T-helper 2 cell treated with Interferon-gamma antibody and Interleukin-4, amounts not matched to agents 5 μg/mL and 100 μg/mL, for 36 hours (primary cell): ENCODE data around the gene PDE11A.

Source experiments
- DNase-seq: peaks from one replicate; pipeline ENCODE4 v3.0.0; 2021; ENCODE audit warnings: low spot score
- H3K27ac Mint-ChIP-seq: one replicate; pipeline ENCODE4 v1.8.0; 2021; ENCODE audit warnings: mild to moderate bottlenecking, mixed read lengths
- H3K27me3 Mint-ChIP-seq: one replicate; pipeline ENCODE4 v1.8.0; 2021; ENCODE audit warnings: low read depth, mixed read lengths
- H3K36me3 Mint-ChIP-seq: one replicate; pipeline ENCODE4 v1.8.0; 2021; ENCODE audit warnings: low read depth, mixed read lengths
- H3K4me1 Mint-ChIP-seq: one replicate; pipeline ENCODE4 v1.8.0; 2021; ENCODE audit warnings: low read depth, mixed read lengths
- H3K4me3 Mint-ChIP-seq: one replicate; pipeline ENCODE4 v1.8.0; 2022; ENCODE audit warnings: mild to moderate bottlenecking, moderate library complexity, mixed read lengths
- H3K9me3 Mint-ChIP-seq: one replicate; pipeline ENCODE4 v1.8.0; 2021; ENCODE audit warnings: mixed read lengths

Gene PDE11A

DNA sequence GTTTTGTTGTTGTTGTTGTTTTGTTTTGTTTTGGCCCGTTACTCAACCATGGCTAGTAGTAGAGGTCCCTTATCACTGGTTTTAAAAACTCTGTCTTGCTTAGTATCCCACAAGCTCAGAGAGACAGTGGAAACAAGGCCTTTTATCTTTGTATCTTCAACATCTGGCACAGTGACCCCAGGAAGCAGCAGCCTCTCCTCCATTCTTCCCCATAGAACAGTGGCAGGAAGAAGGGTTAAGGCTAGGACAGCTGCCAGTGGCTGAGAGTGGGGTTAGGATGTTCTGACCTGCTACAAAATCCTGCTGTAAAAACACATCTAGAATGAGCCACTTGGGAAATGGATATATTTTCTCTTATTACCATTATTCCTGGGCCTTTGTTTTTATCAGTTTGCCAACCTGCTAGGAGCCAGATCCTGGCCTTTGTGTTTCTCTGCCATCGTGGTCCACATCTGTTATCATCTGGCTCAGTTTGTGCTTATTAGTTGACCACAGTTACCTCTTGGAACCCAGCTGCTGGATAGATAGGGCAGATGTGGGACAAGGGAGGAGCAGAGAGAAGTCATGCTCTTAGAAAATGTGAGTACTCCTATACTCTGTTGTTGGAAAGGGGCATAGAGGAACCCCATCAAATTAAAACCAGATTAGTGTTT lies 433.2 kb downstream of the PDE11A start:
- no peaks in the 10 kb centered on the region for H3K4me1 Mint-ChIP-seq
- no peak overlapping the region for H3K27ac Mint-ChIP-seq
- no peak for DNase-seq

DNA sequence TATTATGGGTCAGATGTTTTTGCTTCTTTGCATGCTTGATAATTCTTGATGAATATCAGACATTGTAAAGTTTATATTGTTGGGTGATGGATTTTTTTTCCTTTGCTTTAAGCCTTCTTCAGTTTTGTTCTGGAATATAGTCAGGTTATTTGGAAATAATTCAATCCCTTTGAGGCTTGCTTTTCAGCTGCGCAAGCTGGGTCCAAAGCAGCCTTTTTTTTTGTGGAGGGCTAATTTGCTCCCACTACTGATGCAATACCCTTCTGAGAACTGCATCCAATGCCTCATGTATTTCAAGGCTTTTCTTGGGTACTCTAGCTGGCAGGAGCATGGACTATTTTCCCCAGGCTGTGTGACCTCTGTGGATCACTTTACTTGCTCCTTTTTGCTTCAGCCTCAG lies 434.1 kb downstream of the PDE11A start:
- H3K36me3 Mint-ChIP-seq, result no peaks in the 10 kb centered on the region
- H3K27ac Mint-ChIP-seq, result no peak overlapping the region
- H3K9me3 Mint-ChIP-seq, result no peaks in the 10 kb centered on the region
- peaks cover 11% of the 10 kb centered on the region for H3K27me3 Mint-ChIP-seq
- no peak for DNase-seq
- no peaks in the 10 kb centered on the region for H3K4me1 Mint-ChIP-seq
- H3K4me3 Mint-ChIP-seq, result no peak overlapping the region

More for the DNA sequence above, 433.2 kb downstream of the PDE11A start:
- H3K4me3 Mint-ChIP-seq, result no peak overlapping the region
- H3K27me3 Mint-ChIP-seq, result peaks cover 6% of the 10 kb centered on the region
- H3K36me3 Mint-ChIP-seq, result no peaks in the 10 kb centered on the region
- H3K9me3 Mint-ChIP-seq, result no peaks in the 10 kb centered on the region

DNA sequence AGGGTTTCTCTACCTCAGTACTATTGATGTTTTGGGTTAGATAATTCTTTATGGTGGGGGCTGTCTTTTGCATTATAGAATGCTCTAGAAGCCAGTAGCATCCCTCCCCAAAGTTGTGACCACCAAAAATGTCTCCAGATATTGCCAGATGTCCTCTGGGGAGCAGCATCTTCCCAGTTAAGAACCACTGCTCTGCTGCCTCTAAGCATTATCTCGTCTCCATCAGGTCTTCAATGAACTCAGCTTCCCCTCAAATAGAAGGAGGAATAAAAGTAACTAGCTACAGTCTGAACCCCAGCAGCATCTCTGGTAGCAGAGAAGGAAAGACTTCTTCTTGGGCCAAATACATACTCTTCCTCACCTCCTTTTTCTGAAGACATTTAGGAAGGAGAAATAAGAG lies 435.9 kb downstream of the PDE11A start:
- Mint-ChIP-seq H3K36me3 (no peaks in the 10 kb centered on the region), H3K4me3 (no peak overlapping the region), H3K27me3 (peaks cover 8% of the 10 kb centered on the region), H3K4me1 (no peaks in the 10 kb centered on the region), H3K9me3 (no peaks in the 10 kb centered on the region), H3K27ac (no peak overlapping the region)
- DNase-seq, result no peak

DNA sequence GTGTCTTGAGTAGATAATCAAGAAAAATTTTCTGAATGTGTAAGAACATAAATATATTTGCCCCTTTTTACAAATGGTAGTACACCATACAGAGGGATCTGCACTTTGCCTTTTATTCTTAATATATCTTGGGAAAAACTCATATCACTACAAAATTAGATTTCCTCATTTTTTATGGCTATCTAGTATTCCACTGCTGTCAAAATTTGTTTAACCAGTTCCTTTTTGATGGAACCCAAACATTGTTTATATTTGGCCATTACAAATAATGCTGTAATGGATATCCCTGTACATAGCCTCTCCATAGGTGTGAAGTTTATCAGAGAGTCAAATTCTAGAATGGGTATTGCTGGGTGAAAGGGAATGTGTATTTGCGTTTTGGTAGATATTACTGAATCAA lies 436.9 kb downstream of the PDE11A start:
- Mint-ChIP-seq H3K36me3 (no peaks in the 10 kb centered on the region), H3K27ac (no peak overlapping the region)
- DNase-seq, result no peak

DNA sequence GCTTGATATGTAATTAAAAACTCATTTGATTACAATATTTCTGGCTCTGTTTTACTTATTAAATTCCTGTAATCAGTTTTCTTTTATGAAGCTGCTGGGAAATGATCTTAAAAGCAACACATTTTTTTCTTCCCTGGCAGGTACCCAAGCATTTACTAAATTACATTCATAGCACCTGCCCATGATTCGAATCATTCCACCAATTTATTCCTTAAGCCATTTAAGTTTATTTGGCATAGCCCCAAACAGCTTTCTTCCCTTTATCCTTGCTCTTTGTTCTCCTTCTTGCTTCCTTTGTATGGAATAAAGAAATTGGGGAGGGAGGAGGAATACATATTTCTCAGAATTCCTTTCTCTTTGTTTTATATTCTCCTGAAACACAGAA lies 438.7 kb downstream of the PDE11A start:
- Mint-ChIP-seq H3K27me3 (peaks cover 13% of the 10 kb centered on the region), H3K36me3 (no peaks in the 10 kb centered on the region), H3K27ac (no peak overlapping the region), H3K9me3 (no peaks in the 10 kb centered on the region), H3K4me3 (peak overlapping the region; percentile 28), H3K4me1 (peaks cover 1% of the 10 kb centered on the region)
- no peak for DNase-seq

More for the DNA sequence above, 436.9 kb downstream of the PDE11A start:
- Mint-ChIP-seq H3K9me3 (no peaks in the 10 kb centered on the region), H3K4me3 (no peak overlapping the region), H3K27me3 (peaks cover 5% of the 10 kb centered on the region), H3K4me1 (no peaks in the 10 kb centered on the region)

DNA sequence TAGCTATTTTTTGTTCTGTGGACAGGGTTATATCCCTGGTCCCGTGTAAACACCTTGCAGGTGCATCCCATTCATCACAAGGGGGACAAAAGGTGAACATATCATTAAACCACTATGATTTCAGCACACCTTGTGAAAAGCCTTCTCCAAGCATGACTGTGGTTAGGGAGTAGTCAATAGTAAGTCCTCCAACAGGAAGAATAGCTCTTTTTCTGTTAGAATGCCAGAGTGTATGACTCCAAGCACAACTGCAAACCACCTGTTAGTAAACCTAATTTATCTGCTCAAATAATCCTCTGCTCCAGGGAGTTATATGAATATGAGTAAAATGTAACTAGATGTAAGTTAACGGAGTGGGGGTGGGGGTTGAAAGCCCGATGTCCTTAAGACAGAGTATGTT lies 439.5 kb downstream of the PDE11A start:
- H3K9me3 Mint-ChIP-seq, result no peaks in the 10 kb centered on the region
- no peak for DNase-seq
- H3K36me3 Mint-ChIP-seq, result no peaks in the 10 kb centered on the region
- H3K4me1 Mint-ChIP-seq, result peaks cover 1% of the 10 kb centered on the region
- H3K4me3 Mint-ChIP-seq, result no peak overlapping the region
- H3K27me3 Mint-ChIP-seq, result peaks cover 13% of the 10 kb centered on the region
- no peak overlapping the region for H3K27ac Mint-ChIP-seq

DNA sequence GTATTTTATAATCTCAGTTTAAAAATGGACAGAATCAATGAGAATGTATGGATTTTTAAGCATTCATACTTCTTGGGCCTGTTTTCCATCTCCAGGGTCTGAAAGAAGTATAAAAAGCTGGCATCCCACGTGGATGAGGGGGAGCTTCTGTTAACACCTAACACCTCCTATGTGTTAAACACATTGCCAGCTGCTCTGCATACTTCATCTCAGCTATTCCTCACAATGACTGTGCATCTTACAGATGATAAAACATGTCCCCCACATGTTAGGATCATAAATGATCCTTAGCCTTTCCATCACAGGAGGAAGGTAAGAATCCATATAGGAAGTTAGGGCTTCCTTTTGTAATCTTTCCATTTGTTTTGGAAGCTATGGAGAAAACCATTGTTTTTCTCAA lies 440.9 kb downstream of the PDE11A start:
- H3K4me3 Mint-ChIP-seq, result no peak overlapping the region
- DNase-seq, result no peak
- peaks cover 13% of the 10 kb centered on the region for H3K27me3 Mint-ChIP-seq
- H3K27ac Mint-ChIP-seq, result no peak overlapping the region
- H3K36me3 Mint-ChIP-seq, result no peaks in the 10 kb centered on the region
- H3K9me3 Mint-ChIP-seq, result no peaks in the 10 kb centered on the region
- peaks cover 1% of the 10 kb centered on the region for H3K4me1 Mint-ChIP-seq

DNA sequence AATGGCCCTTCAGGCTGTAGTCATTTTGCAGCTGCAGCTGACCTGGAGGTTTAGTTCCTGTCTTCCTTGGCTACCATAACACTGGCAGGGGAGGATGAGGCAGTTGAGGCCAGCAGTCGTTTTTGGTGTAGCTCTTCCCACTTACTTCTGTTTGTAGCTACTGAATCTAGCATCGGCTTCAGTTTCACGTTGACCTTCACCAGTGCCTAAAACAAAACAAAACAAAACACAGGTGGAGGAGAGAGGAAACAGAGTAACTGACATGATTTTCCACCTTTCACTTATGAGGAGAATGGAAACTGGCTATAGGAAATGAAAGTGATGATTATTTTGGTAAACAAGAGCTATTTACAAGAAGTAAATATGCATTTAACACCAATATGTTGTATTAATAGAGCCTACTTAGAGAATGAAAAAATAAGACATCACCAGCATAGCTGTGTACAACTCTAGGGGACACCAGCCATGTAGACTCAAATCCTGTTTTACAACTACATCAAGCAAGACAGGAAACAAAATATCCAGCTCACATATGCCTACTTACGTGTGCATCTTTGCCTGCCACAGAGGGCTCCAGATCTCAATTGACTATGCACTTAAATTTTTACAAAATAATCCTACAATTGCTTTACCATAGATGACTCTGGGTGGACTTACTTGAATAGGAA lies 443.1 kb downstream of the PDE11A start:
- H3K4me1 Mint-ChIP-seq, result peaks cover 1% of the 10 kb centered on the region
- no peak for DNase-seq
- no peaks in the 10 kb centered on the region for H3K36me3 Mint-ChIP-seq
- H3K27me3 Mint-ChIP-seq, result peaks cover 13% of the 10 kb centered on the region
- no peaks in the 10 kb centered on the region for H3K9me3 Mint-ChIP-seq
- H3K4me3 Mint-ChIP-seq, result no peak overlapping the region
- no peak overlapping the region for H3K27ac Mint-ChIP-seq

DNA sequence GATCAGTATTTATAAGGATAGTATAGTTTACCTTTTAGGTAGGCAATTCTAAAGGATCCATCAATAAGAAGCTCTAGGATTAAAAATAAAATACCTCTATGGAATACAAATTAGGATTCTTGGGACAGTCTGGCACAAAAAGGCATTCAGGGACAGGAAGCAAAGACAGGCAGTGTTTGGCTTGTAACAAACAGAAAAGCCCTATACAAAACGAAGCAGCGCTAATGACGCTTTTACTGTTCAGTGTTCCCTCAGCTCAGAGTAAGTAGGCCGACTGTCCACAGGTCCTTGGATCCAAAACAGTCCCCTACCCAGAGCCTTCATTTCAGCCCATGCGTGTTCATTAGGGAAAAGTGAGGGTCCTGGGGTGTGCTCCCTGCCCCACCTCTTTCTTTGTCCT lies 443.7 kb downstream of the PDE11A start:
- no peaks in the 10 kb centered on the region for H3K9me3 Mint-ChIP-seq
- H3K27ac Mint-ChIP-seq, result no peak overlapping the region
- H3K4me3 Mint-ChIP-seq, result no peak overlapping the region
- peaks cover 10% of the 10 kb centered on the region for H3K27me3 Mint-ChIP-seq
- peaks cover 1% of the 10 kb centered on the region for H3K4me1 Mint-ChIP-seq
- no peaks in the 10 kb centered on the region for H3K36me3 Mint-ChIP-seq
- no peak for DNase-seq

DNA sequence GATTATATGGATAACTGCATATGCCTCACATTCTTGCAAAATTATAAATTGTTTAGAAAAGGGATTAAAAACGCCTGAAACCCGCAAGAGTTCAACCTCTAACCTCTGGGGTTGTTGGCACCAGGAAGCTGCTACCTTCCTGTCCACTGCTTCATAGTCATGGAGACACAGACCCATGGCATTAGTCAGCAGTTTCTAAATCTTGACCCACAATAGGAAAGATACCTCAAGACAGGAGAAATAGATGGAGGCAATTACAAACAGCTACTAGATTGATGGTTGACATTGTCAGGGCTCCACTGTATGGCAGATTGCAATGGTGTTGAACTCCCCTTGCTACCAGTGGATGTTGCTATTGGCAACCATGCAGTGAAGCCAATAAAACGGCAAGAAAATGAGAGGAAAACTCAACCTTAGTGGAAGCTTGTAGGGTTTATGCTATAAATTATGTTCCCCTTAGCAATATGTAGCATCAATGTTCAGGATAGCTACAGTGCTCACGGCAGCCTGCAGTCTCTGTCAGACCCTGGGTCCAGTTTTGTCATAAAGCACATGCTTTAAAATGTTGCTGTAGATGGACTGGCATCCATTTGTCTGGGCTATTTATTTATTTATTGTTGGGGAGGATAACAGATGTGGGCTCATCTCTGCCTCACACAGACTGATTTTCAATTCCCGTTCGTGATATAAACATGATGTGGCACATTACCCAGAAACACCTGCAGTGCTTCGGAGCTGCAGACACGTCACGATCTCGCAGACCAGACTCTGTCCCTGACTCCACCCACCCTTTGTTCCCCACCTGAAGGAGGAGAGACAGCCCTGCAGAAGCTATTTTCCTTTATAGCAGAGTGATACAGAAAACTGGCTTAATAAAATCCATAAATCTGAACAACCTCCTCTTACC lies 446.6 kb downstream of the PDE11A start:
- Mint-ChIP-seq H3K36me3 (no peaks in the 10 kb centered on the region), H3K4me1 (peaks cover 1% of the 10 kb centered on the region), H3K27ac (no peak overlapping the region), H3K27me3 (peaks cover 24% of the 10 kb centered on the region), H3K4me3 (no peak overlapping the region), H3K9me3 (no peaks in the 10 kb centered on the region)
- no peak for DNase-seq

DNA sequence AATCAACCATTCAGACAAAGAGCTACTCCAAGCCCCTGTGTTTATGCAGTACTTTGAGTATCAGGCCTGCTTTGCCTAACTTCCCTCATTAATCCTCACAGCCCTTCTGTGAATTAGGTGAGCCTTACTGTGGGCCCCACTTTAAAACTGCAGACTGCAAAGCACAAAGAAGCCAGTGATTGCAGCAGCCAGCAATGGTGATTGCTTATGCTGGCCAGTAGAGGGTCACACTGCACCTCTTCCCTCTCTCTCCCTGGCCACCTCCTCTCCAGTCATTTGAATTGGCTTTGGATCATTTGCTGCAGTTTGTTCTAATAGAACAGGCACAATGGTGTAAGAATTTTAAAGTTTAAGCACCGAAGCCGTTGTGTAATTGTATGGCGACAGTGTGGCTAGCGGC lies 450.1 kb downstream of the PDE11A start:
- Mint-ChIP-seq H3K4me3 (no peak overlapping the region), H3K36me3 (no peaks in the 10 kb centered on the region), H3K27ac (no peak overlapping the region), H3K27me3 (peaks cover 16% of the 10 kb centered on the region), H3K9me3 (no peaks in the 10 kb centered on the region), H3K4me1 (peaks cover 4% of the 10 kb centered on the region)
- no peak for DNase-seq

DNA sequence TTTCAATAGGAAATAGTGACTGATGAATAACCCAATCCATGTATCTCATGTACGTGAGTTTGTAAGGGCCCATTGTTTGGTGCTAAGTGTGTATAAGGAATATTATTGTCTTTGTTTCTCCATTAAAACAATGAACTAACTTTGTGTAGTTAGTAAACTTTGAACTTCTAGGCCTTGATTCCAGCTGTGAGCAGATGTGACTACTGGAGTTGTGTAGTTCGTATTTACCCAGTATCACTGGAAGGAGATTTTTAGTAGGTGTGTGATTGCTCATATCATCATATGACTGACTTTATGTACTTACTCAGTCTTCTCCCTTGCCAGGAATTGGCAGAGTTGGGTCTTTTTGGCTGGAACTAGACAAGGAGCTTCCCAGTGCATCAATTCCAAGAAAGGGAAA lies 452.6 kb downstream of the PDE11A start:
- peaks cover 21% of the 10 kb centered on the region for H3K27me3 Mint-ChIP-seq
- H3K36me3 Mint-ChIP-seq, result no peaks in the 10 kb centered on the region
- no peaks in the 10 kb centered on the region for H3K9me3 Mint-ChIP-seq
- DNase-seq, result no peak
- H3K27ac Mint-ChIP-seq, result no peak overlapping the region
- H3K4me3 Mint-ChIP-seq, result no peak overlapping the region
- peaks cover 4% of the 10 kb centered on the region for H3K4me1 Mint-ChIP-seq

DNA sequence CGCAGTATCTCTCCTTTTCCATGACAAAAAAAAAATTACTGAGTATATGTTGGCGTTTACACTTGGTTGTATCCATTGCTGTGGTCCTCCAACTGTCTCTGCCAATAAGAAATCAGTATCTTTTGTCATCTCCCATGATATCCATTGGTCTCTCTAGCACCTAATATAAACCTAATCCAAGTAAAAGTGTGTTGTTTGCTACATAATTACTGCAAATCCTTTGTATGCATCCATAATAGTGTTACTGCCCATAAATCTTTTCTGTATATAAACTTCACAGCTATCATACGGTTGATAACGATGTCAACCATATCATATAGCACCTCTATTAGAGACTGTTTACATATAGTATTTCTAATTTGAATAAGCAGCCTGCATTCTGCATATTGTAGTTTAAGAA lies 453.1 kb downstream of the PDE11A start:
- H3K36me3 Mint-ChIP-seq, result no peaks in the 10 kb centered on the region
- no peaks in the 10 kb centered on the region for H3K9me3 Mint-ChIP-seq
- peak overlapping the region; percentile 97 for H3K4me3 Mint-ChIP-seq
- peaks cover 4% of the 10 kb centered on the region for H3K4me1 Mint-ChIP-seq
- H3K27me3 Mint-ChIP-seq, result peaks cover 26% of the 10 kb centered on the region
- DNase-seq, result no peak
- H3K27ac Mint-ChIP-seq, result no peak overlapping the region
